Hepatocyte (in vitro differentiated cells): ENCODE data around the gene RACGAP1. TPM values are rescaled to one million over a fixed set of nuclear protein-coding genes. Genes with fewer than 3 reads are reported as not detected.

Experiments
- DNase-seq: peaks from one replicate; pipeline ENCODE4 v3.0.0-alpha.2; 2016; ENCODE audit warnings: low spot score
- H2AFZ ChIP-seq: fragments of 200-600 bp; sonication (generic); 2 replicates; pipeline ENCODE4 v1.6.0; 2016; ENCODE audit warnings: antibody characterized with exemption, mild to moderate bottlenecking
- H3K27ac ChIP-seq: fragments of 200-600 bp; sonication (generic); 2 replicates; pipeline ENCODE4 v1.5.1; 2016; ENCODE audit warnings: mild to moderate bottlenecking
- H3K27me3 ChIP-seq: fragments of 200-600 bp; sonication (generic); 2 replicates; pipeline ENCODE4 v1.6.1; 2016
- H3K36me3 ChIP-seq: fragments of 200-600 bp; sonication (generic); replicated peaks from 2 replicates; pipeline ENCODE4 v1.5.1; 2016; ENCODE audit warnings: low read depth; ENCODE audit not compliant: insufficient read depth
- H3K4me1 ChIP-seq: fragments of 200-600 bp; sonication (generic); 2 replicates; pipeline ENCODE4 v1.5.1; 2016; ENCODE audit warnings: mild to moderate bottlenecking, moderate library complexity; ENCODE audit not compliant: insufficient read depth
- H3K4me2 ChIP-seq: fragments of 200-600 bp; sonication (generic); 2 replicates; pipeline ENCODE4 v1.6.0; 2016
- H3K4me3 ChIP-seq: fragments of 200-600 bp; sonication (generic); 2 replicates; pipeline ENCODE4 v1.5.1; 2016; ENCODE audit warnings: mild to moderate bottlenecking
- H3K79me2 ChIP-seq: fragments of 200-600 bp; sonication (generic); 2 replicates; pipeline ENCODE4 v1.6.0; 2017; ENCODE audit warnings: mild to moderate bottlenecking
- H3K9me2 ChIP-seq: fragments of 200-600 bp; sonication (generic); replicated peaks from 2 replicates; pipeline ENCODE4 v1.6.0; 2017; ENCODE audit warnings: mild to moderate bottlenecking; ENCODE audit not compliant: insufficient read depth
- H3K9me3 ChIP-seq: fragments of 200-600 bp; sonication (generic); 2 replicates; pipeline ENCODE4 v1.5.1; 2016; ENCODE audit warnings: low read depth, mild to moderate bottlenecking
- H4K20me1 ChIP-seq: fragments of 200-600 bp; sonication (generic); 2 replicates; pipeline ENCODE4 v1.6.0; 2016; ENCODE audit warnings: mild to moderate bottlenecking; ENCODE audit not compliant: insufficient read depth, poor library complexity, severe bottlenecking
- EZH2 ChIP-seq: fragments of 200-600 bp; sonication (generic); IDR thresholded peaks from 2 replicates; pipeline ENCODE4 v1.6.1; 2016; ENCODE audit warnings: antibody characterized with exemption, mild to moderate bottlenecking, borderline replicate concordance
- EZH2phosphoT487 ChIP-seq: fragments of 200-600 bp; sonication (generic); IDR thresholded peaks from one replicate; pipeline ENCODE4 v1.6.1; 2018; ENCODE audit warnings: antibody characterized with exemption, mild to moderate bottlenecking, low read depth, moderate library complexity; ENCODE audit not compliant: unreplicated experiment, severe bottlenecking
- WGBS: methylation state at CpG from one replicate; pipeline ENCODE4 v1.1.6; 2016; ENCODE audit warnings: low lambda C conversion rate; ENCODE audit errors: missing lambda C conversion rate; 5-methylcytosine and 5-hydroxymethylcytosine counted together
- polyA plus RNA-seq: library from polyadenylated mRNA; unstranded; fragments of >200 nt; fragmentation: Nextera tagmentation; extraction: Ambion mirVana; gene quantifications from 2 replicates; pipeline ENCODE4 v1.2.1, GENCODE V29; 2016
- total RNA-seq: library from RNA; depleted of rRNA; stranded (reverse); fragments of >200 nt; gene quantifications from 2 replicates; pipeline ENCODE4 v1.2.3, GENCODE V29; 2014
- TF ChIP-seq, protein P1 (sequence below): fragments of 200-600 bp; sonication (generic); IDR thresholded peaks from 2 replicates; pipeline ENCODE4 v1.5.1; 2016; ENCODE audit warnings: antibody characterized with exemption, mild to moderate bottlenecking; ENCODE audit not compliant: poor library complexity

The RACGAP1 gene
- total and polyA plus RNA-seq, 2 experiments from 2014 or later = 17.3 to 22.1 TPM

DNA sequence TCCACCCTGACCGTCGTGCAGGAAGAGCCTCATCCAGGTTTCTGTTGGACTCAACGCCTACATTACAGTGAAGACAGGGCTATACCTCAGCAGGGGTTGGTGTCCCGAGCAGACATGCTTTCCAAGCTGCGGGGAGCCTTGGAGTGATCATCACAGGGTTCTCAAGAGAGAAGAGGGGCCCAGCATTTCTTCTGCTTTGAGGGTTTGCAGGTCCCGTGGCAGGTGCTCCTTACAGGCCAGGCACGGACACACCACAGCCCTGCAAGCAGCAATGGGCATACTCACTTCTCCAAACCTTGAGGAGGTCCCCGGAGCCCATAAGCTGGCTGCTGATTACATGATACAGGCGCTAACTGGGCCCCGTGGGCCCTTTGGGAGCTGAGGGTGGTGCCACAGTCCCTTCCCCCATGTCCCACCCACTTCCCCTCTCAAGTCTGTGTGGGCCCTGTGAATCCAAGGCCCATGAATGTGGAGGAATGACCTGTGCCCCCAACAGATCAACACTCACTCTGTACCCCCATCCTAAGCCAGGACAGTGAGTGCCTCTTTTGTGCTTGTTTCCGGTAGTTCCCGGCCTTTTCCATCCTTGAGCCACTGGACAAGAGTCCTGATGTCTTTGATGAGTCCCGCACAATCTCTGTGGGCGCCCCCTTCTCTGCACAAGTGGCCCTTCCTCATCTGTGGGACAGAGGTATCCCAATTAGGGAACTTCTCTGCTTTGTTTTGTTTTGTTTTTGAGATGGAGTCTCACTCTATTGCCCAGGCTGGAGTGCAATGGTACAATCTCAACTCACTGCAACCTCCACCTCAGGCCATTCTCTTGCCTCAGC lies 73.7 kb downstream of the RACGAP1 start:
- no peak overlapping the region for H2AFZ ChIP-seq
- no peaks in the 10 kb centered on the region for H3K9me2 ChIP-seq
- H3K4me1 ChIP-seq = no peaks in the 10 kb centered on the region
- H3K27me3 ChIP-seq = peaks cover 19% of the 10 kb centered on the region
- TF ChIP-seq, protein P1, sequence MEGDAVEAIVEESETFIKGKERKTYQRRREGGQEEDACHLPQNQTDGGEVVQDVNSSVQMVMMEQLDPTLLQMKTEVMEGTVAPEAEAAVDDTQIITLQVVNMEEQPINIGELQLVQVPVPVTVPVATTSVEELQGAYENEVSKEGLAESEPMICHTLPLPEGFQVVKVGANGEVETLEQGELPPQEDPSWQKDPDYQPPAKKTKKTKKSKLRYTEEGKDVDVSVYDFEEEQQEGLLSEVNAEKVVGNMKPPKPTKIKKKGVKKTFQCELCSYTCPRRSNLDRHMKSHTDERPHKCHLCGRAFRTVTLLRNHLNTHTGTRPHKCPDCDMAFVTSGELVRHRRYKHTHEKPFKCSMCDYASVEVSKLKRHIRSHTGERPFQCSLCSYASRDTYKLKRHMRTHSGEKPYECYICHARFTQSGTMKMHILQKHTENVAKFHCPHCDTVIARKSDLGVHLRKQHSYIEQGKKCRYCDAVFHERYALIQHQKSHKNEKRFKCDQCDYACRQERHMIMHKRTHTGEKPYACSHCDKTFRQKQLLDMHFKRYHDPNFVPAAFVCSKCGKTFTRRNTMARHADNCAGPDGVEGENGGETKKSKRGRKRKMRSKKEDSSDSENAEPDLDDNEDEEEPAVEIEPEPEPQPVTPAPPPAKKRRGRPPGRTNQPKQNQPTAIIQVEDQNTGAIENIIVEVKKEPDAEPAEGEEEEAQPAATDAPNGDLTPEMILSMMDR = no peak
- TF ChIP-seq EZH2phosphoT487 (no peak), EZH2 (no peak)
- DNase-seq = no peak
- no peaks in the 10 kb centered on the region for H3K36me3 ChIP-seq
- H3K79me2 ChIP-seq = no peaks in the 10 kb centered on the region
- no peaks in the 10 kb centered on the region for H4K20me1 ChIP-seq
- H3K27ac ChIP-seq = no peak overlapping the region
- H3K9me3 ChIP-seq = no peaks in the 10 kb centered on the region
- no peak overlapping the region for H3K4me2 ChIP-seq
- no peak overlapping the region for H3K4me3 ChIP-seq
- WGBS = 84% methylated on average over 14 of the region's 14 CpGs

DNA sequence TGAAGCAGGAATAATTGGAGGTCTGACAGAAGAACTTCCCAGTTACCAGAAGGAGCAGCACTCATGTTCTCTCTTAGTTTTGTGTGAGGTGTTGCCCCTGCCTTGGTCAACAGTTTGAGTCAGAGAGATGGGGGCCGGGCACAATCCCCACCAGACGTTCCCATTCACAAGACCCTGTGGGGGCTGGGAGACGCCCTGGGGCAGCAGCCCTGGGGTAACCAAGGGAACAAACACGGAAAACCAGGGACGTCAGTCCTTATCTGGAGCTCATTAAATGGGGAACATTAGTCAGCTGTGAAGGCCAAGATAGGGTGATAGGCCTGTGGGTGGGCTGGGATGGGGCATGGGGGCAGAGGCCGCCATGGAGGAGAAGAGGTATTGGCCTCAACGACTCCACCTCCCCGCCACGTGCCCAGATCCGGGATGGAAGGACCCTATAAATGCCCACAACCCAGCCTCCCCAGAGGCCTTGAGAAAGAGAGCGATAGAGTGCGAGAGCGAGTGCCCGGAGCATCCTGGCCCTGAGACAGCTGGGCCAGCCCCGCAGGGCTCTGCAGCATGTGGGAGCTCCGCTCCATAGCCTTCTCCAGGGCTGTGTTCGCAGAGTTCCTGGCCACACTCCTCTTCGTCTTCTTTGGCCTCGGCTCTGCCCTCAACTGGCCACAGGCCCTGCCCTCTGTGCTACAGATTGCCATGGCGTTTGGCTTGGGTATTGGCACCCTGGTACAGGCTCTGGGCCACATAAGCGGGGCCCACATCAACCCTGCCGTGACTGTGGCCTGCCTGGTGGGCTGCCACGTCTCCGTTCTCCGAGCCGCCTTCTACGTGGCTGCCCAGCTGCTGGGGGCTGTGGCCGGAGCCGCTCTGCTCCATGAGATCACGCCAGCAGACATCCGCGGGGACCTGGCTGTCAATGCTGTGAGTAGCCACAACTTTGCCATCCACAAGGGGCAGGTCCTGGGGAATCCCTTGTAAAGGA lies 74.7 kb downstream of the RACGAP1 start, which contains the start of gene AQP2:
AQP2 (plus strand) TSS at position 465 of the 979 bp plus-strand sequence; CDS start at position 559, 94 bp downstream.
- DNase-seq = no peak

DNA sequence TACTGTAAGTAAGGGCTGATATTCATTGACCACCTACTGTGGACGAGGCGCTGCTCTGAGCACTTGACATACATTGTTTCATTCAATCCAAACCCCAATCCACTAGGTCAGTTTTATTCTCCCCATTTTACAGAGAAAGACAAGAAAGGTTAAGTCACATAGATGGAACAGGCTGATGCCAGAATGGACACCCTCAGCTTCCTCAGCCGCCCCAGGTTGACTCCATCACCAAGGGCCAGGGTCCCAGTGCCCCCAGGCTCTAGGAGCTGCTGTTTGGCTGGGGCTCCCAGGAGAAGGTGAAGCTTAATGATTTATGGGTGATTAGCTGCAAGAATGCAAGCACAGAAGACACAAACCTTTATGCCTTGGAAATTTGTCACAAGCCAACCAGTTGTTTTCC lies 75.4 kb downstream of the RACGAP1 start:
- Histone ChIP-seq H3K9me3 (no peaks in the 10 kb centered on the region), H3K79me2 (no peaks in the 10 kb centered on the region), H3K36me3 (no peaks in the 10 kb centered on the region), H3K27ac (no peak overlapping the region), H3K9me2 (no peaks in the 10 kb centered on the region), H3K4me1 (no peaks in the 10 kb centered on the region), H3K27me3 (peaks cover 4% of the 10 kb centered on the region), H3K4me2 (no peak overlapping the region), H2AFZ (no peak overlapping the region), H3K4me3 (no peak overlapping the region), H4K20me1 (no peaks in the 10 kb centered on the region)
- 96% methylated on average over 3 of the region's 3 CpGs for WGBS
- no peak for DNase-seq
- TF ChIP-seq, protein P1 = no peak
- TF ChIP-seq EZH2 (no peak), EZH2phosphoT487 (no peak)

More for the DNA sequence above, 74.7 kb downstream of the RACGAP1 start, which contains the start of gene AQP2:
- WGBS = 81% methylated on average over 31 of the region's 32 CpGs
- H3K4me2 ChIP-seq = no peak within 1 kb of the TSS
- no peak within 1 kb of the TSS for H2AFZ ChIP-seq
- H3K9me2 ChIP-seq = no peaks in the 10 kb centered on the region
- H4K20me1 ChIP-seq = no peaks in the 10 kb centered on the region
- H3K4me1 ChIP-seq = no peaks in the 10 kb centered on the region
- H3K27me3 ChIP-seq = peaks cover 10% of the 10 kb centered on the region
- H3K27ac ChIP-seq = no peak within 1 kb of the TSS
- no peaks in the 10 kb centered on the region for H3K79me2 ChIP-seq
- H3K36me3 ChIP-seq = no peaks in the 10 kb centered on the region
- no peak within 1 kb of the TSS for H3K4me3 ChIP-seq
- TF ChIP-seq EZH2 = no peak
- TF ChIP-seq, protein P1 = no peak
- no peak for TF ChIP-seq EZH2phosphoT487
- H3K9me3 ChIP-seq = no peaks in the 10 kb centered on the region
